HEK293T (cell line): ENCODE measurements around the gene PTPRE.
A peak's percentile ranks its signal among the peaks of the same experiment; 100 is the strongest.

ENCODE experiments used
- CTCF ChIA-PET: fragments of 350-600 bp; formaldehyde crosslinking; extraction: SDS; loops from one replicate; lab custom pipeline; 2021; ENCODE audit warnings: antibody characterized with exemption, inconsistent platforms; lab: Yijun Ruan, JAX
- POLR2A ChIA-PET: fragments of 350-600 bp; formaldehyde crosslinking; extraction: SDS; loops from one replicate; lab custom pipeline; 2020; ENCODE audit warnings: antibody characterized with exemption, inconsistent platforms; lab: Yijun Ruan, JAX
- DNase-seq: peaks from one replicate; pipeline ENCODE4 v3.0.0; 2012; ENCODE audit warnings: mixed read lengths; ENCODE audit errors: extremely low spot score
- ARNT ChIP-seq: fragments of 450-650 bp; IDR thresholded peaks from 2 replicates; pipeline ENCODE4 v1.6.1; 2017; ENCODE audit warnings: mild to moderate bottlenecking
- BHLHE40 ChIP-seq: fragments of 450-650 bp; IDR thresholded peaks from 2 replicates; pipeline ENCODE4 v1.6.1; 2016; ENCODE audit warnings: mild to moderate bottlenecking, moderate library complexity, borderline replicate concordance
- CTBP1 ChIP-seq: fragments of 450-650 bp; IDR thresholded peaks from 2 replicates; pipeline ENCODE4 v1.6.1; 2016; ENCODE audit warnings: borderline replicate concordance
- ELF4 ChIP-seq: fragments of 450-650 bp; IDR thresholded peaks from 2 replicates; pipeline ENCODE4 v1.6.1; 2017; ENCODE audit warnings: antibody characterized with exemption
- FOXA1 ChIP-seq: fragments of 450-650 bp; IDR thresholded peaks from 2 replicates; pipeline ENCODE4 v1.6.1; 2016; ENCODE audit warnings: mild to moderate bottlenecking
- FOXK2 ChIP-seq: fragments of 450-650 bp; IDR thresholded peaks from 2 replicates; pipeline ENCODE4 v1.6.1; 2016; ENCODE audit warnings: mild to moderate bottlenecking
- FOXM1 ChIP-seq: fragments of 450-650 bp; IDR thresholded peaks from 2 replicates; pipeline ENCODE4 v1.6.1; 2017; ENCODE audit warnings: mild to moderate bottlenecking, borderline replicate concordance
- HDGF ChIP-seq: fragments of 450-650 bp; IDR thresholded peaks from 2 replicates; pipeline ENCODE4 v1.6.1; 2017; ENCODE audit warnings: antibody characterized with exemption, borderline replicate concordance
- L3MBTL2 ChIP-seq: fragments of 450-650 bp; conservative IDR thresholded peaks from 2 replicates; pipeline ENCODE4 v1.6.1; 2016; ENCODE audit warnings: mild to moderate bottlenecking
- LEF1 ChIP-seq: fragments of 450-650 bp; IDR thresholded peaks from 2 replicates; pipeline ENCODE4 v1.6.1; 2017; ENCODE audit warnings: mild to moderate bottlenecking, borderline replicate concordance
- NFRKB ChIP-seq: fragments of 450-650 bp; IDR thresholded peaks from 2 replicates; pipeline ENCODE4 v1.6.1; 2016; ENCODE audit warnings: mild to moderate bottlenecking, moderate library complexity
- SP1 ChIP-seq: fragments of 450-650 bp; IDR thresholded peaks from 2 replicates; pipeline ENCODE4 v1.6.1; 2017
- SUZ12 ChIP-seq: fragments of 450-650 bp; IDR thresholded peaks from 2 replicates; pipeline ENCODE4 v1.6.1; 2016; ENCODE audit warnings: mild to moderate bottlenecking
- TARDBP ChIP-seq: fragments of 450-650 bp; IDR thresholded peaks from 2 replicates; pipeline ENCODE4 v1.6.1; 2016
- ZNF384 ChIP-seq: fragments of 450-650 bp; IDR thresholded peaks from 2 replicates; pipeline ENCODE4 v1.6.1; 2016
- TF ChIP-seq, protein P1 (sequence below): fragments of 450-650 bp; IDR thresholded peaks from 2 replicates; pipeline ENCODE4 v1.6.1; 2016

The PTPRE gene

GRCh38 chr10:128030498-128031072, 123.7 kb downstream of the PTPRE start:
- POLR2A ChIA-PET, result no interaction called here
- CTCF ChIA-PET, result no interaction called here
- TF ChIP-seq FOXM1 (no peak), ARNT (no peak), SP1 (no peak)
- no peak for DNase-seq

DNA sequence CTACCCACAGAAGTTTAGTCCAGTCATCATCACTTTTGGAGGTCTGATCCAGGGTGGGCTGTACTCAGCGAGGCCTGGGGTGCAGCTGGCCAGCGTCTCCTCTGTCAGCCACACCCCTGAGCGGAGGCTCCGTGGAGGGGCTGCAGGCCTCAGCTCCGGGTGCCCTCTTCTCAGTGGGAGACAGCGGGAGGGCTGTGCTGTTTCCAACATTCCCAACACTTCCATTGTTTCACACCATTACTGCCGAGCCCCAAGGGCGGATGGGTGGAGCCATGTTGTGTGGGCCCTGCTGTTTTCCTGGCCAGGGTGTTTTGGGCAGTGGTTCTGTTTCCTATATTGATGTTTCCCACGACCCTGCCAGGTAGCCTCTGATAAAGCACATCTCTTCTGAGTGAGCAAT, 124.3 kb downstream of the PTPRE start:
- CTCF ChIA-PET, result no interaction called here
- POLR2A ChIA-PET, result no interaction called here
- TF ChIP-seq NFRKB (no peak), FOXM1 (no peak), FOXK2 (no peak), TARDBP (no peak), ZNF384 (no peak), SP1 (no peak), LEF1 (no peak)
- TF ChIP-seq, protein P1, sequence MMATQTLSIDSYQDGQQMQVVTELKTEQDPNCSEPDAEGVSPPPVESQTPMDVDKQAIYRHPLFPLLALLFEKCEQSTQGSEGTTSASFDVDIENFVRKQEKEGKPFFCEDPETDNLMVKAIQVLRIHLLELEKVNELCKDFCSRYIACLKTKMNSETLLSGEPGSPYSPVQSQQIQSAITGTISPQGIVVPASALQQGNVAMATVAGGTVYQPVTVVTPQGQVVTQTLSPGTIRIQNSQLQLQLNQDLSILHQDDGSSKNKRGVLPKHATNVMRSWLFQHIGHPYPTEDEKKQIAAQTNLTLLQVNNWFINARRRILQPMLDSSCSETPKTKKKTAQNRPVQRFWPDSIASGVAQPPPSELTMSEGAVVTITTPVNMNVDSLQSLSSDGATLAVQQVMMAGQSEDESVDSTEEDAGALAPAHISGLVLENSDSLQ, result no peak
- DNase-seq, result no peak

- CTCF ChIA-PET, result no interaction called here
- TF ChIP-seq LEF1 (no peak), TARDBP (no peak), SP1 (no peak), NFRKB (no peak), SUZ12 (no peak), FOXK2 (no peak), HDGF (no peak), ELF4 (no peak), ZNF384 (no peak), L3MBTL2 (no peak)
- POLR2A ChIA-PET, result no interaction called here
- DNase-seq, result no peak
Measured at GRCh38 chr10:128032466-128032865, 125.6 kb downstream of the PTPRE start.

DNA sequence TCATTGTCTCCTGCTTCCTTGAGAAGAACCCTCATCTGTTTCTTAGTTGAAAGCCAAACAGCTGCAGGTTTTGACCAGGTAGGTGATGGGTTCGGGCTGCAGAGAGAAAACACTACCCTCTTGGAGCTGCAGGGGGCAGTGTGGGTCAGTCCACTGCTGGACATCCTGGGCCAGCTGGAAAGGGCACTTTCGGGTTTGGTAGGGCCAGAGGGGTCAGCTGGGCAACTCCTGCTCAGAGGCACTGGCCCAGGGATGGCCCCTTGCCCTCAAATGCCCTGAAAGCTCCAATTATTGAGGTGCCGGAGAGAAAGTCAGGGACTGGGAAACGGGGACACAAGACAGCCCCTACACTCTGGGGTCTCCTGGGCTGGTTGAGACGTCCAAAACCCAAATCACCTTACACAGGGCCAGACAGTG, 128.7 kb downstream of the PTPRE start:
- DNase-seq, result peak; percentile 69
- ChIA-PET POLR2A (no interaction called here), CTCF (interaction anchor here (0.7 to 2.4 kb wide), 13 partner anchors 9 to 115 kb away, joined by 3 to 12 read pairs (median 6); no protein-coding TSS in a partner anchor)
- TF ChIP-seq FOXA1 (no peak), ARNT (no peak), L3MBTL2 (no peak), TARDBP (no peak), ELF4 (no peak), BHLHE40 (no peak), SP1 (no peak), FOXM1 (no peak), NFRKB (no peak), ZNF384 (no peak), CTBP1 (no peak), FOXK2 (no peak), SUZ12 (no peak), HDGF (no peak), LEF1 (no peak)
- TF ChIP-seq, protein P1, result no peak

DNA sequence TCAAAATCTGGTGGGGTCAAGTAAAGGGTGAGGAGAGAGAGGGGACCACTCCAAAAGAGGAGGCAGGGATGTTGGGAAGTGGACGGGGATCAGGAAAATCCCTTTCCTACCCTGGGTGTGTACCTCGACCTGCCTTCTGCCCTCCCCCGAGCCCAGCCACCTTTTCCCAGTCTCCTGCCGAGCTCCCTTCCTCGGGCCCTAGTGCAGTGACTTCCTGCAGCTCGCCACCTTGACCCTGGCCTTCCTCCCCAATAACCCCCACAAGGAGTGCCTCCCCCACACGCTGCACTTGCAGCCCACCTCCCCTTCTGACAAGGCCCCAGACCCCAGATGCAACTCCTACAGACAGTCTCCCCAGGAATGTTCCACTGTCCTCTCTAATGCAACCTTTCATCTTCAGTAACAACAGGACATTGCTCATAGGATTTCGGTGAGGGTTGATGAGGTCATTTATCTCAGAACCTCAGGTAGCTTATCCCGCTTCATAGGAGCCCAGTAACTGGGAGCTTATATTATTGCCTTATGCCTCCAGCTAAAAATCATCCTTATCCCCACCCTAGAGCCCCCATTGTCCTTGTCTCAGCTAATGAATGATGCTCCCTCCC, 129.2 kb downstream of the PTPRE start:
- CTCF ChIA-PET, result interaction anchor here (0.7 to 2.4 kb wide), 11 partner anchors 9 to 115 kb away, joined by 3 to 12 read pairs (median 7); no protein-coding TSS in a partner anchor
- DNase-seq, result no peak
- POLR2A ChIA-PET, result no interaction called here
- TF ChIP-seq CTBP1 (no peak), TARDBP (no peak), FOXM1 (no peak), L3MBTL2 (no peak), ARNT (no peak)
- TF ChIP-seq, protein P1, result no peak

- TF ChIP-seq CTBP1 (no peak), SUZ12 (no peak), TARDBP (no peak)
- POLR2A ChIA-PET, result no interaction called here
- DNase-seq, result no peak
- CTCF ChIA-PET, result interaction anchor here (1.1 to 2.4 kb wide), 4 partner anchors 11 to 35 kb away, joined by 6 to 12 read pairs (median 9); no protein-coding TSS in a partner anchor
Measured at GRCh38 chr10:128036746-128037543, 130.0 kb downstream of the PTPRE start.
